Stimulated activated memory B cell treated with anti-CD40 and anti-IgM and Interleukin-4, amounts not matched to agents 10 μg/mL and 1 μg/mL and 100 μg/mL, for 72 hours (primary cell): ENCODE measurements around the gene S100G.

ENCODE experiments used
- ATAC-seq: fragments of 150-1000 bp; cut with Tn5 transposase; 2 replicates; pipeline ENCODE4 v1.10.0; 2021
- H3K27ac Mint-ChIP-seq: one replicate; pipeline ENCODE4 v1.8.0; 2022; ENCODE audit warnings: mild to moderate bottlenecking, mixed read lengths
- H3K27me3 Mint-ChIP-seq: one replicate; pipeline ENCODE4 v1.8.0; 2022; ENCODE audit warnings: mixed read lengths
- H3K36me3 Mint-ChIP-seq: one replicate; pipeline ENCODE4 v1.8.0; 2022; ENCODE audit warnings: mixed read lengths
- H3K4me1 Mint-ChIP-seq: one replicate; pipeline ENCODE4 v1.8.0; 2022; ENCODE audit warnings: mixed read lengths
- H3K4me3 Mint-ChIP-seq: one replicate; pipeline ENCODE4 v1.8.0; 2022; ENCODE audit warnings: mild to moderate bottlenecking, moderate library complexity, mixed read lengths
- H3K9me3 Mint-ChIP-seq: one replicate; pipeline ENCODE4 v1.8.0; 2022; ENCODE audit warnings: mixed read lengths

The S100G gene

GRCh38 chrX:16635040-16635439, 14.9 kb upstream of the S100G start:
- H3K36me3 Mint-ChIP-seq = peaks cover 28% of the 10 kb centered on the region
- no peaks in the 10 kb centered on the region for H3K27me3 Mint-ChIP-seq
- no peak overlapping the region for H3K4me3 Mint-ChIP-seq
- ATAC-seq = no peak
- H3K9me3 Mint-ChIP-seq = no peaks in the 10 kb centered on the region
- no peaks in the 10 kb centered on the region for H3K4me1 Mint-ChIP-seq
- no peak overlapping the region for H3K27ac Mint-ChIP-seq

DNA sequence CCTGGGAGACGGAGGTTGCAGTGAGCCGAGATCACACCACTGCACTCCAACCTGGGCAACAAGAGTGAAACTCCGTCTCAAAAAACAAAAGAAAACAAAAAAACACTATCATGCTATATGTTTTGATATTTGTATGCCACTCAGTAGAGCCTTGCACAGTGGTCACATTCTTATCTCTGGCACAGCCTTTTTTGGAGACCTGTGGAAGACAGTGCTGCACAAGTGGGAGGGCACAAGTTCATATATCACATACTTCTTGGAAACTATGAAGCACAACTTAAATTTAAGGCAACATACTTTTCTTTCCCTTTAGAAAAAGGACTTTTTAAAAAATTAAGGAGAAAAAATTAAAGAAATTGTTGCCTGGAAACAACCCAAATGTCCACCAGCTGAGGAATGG, 14.4 kb upstream of the S100G start:
- no peak for ATAC-seq
- Mint-ChIP-seq H3K9me3 (no peaks in the 10 kb centered on the region), H3K4me3 (no peak overlapping the region), H3K27ac (no peak overlapping the region), H3K27me3 (no peaks in the 10 kb centered on the region), H3K4me1 (no peaks in the 10 kb centered on the region), H3K36me3 (peaks cover 32% of the 10 kb centered on the region)

DNA sequence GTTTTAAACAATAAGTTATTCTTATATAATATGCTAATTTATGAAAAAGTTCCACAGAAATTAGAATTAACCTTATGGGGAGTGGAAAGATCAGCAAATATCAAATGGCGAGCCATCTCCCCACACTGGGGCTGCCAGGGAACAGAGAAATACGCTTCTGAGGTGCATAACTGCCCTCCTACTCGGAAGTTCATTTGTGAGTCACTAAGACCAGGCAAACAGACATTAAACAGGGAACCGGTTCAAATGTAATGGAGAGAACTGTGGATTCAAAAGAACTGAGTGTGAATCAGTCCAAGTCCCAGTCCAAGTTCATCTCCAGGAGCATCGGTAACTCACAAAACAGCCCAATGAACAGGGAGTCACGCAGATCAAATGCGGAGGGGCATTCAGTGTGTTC, 11.4 kb upstream of the S100G start:
- Mint-ChIP-seq H3K36me3 (peaks cover 29% of the 10 kb centered on the region), H3K9me3 (no peaks in the 10 kb centered on the region), H3K27me3 (no peaks in the 10 kb centered on the region), H3K4me1 (no peaks in the 10 kb centered on the region), H3K27ac (no peak overlapping the region), H3K4me3 (no peak overlapping the region)
- ATAC-seq = no peak

GRCh38 chrX:16639966-16640365, 10.0 kb upstream of the S100G start:
- H3K27me3 Mint-ChIP-seq = no peaks in the 10 kb centered on the region
- no peak overlapping the region for H3K4me3 Mint-ChIP-seq
- peaks cover 33% of the 10 kb centered on the region for H3K36me3 Mint-ChIP-seq
- H3K27ac Mint-ChIP-seq = no peak overlapping the region
- ATAC-seq = no peak
- H3K9me3 Mint-ChIP-seq = no peaks in the 10 kb centered on the region
- no peaks in the 10 kb centered on the region for H3K4me1 Mint-ChIP-seq

DNA sequence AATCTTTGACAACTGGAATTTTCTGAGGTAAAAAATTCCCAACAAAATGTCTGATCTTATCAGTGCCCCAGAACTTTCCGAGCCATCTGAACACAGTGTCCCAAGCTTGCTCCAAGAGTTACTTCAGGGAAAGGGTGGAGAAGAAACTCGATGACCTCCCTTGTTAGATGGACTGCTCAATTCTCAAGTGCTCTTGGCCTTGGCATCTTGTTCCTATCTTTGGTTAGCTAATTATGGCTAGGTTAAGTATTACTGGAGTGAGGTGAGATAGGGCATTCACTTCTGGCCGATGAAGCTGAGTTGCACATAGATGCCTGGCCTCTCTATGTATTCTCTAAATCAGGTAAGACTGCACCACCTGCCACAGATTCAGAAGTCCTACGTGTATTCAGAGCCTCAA, 9.1 kb upstream of the S100G start:
- ATAC-seq = no peak
- Mint-ChIP-seq H3K9me3 (no peaks in the 10 kb centered on the region), H3K27ac (no peak overlapping the region), H3K36me3 (peaks cover 33% of the 10 kb centered on the region), H3K4me1 (no peaks in the 10 kb centered on the region), H3K4me3 (no peak overlapping the region), H3K27me3 (no peaks in the 10 kb centered on the region)

GRCh38 chrX:16643176-16643575, 6.8 kb upstream of the S100G start:
- Mint-ChIP-seq H3K4me3 (no peak overlapping the region), H3K9me3 (no peaks in the 10 kb centered on the region), H3K27ac (no peak overlapping the region), H3K27me3 (no peaks in the 10 kb centered on the region), H3K36me3 (peaks cover 31% of the 10 kb centered on the region), H3K4me1 (no peaks in the 10 kb centered on the region)
- ATAC-seq = no peak

- no peak overlapping the region for H3K4me3 Mint-ChIP-seq
Observed at GRCh38 chrX:16646366-16647138, 3.4 kb upstream of the S100G start.

GRCh38 chrX:16651391-16652024, 1.6 kb downstream of the S100G start:
- Mint-ChIP-seq H3K4me1 (no peaks in the 10 kb centered on the region), H3K27me3 (no peaks in the 10 kb centered on the region), H3K36me3 (peaks cover 5% of the 10 kb centered on the region), H3K4me3 (no peak overlapping the region), H3K27ac (no peak overlapping the region), H3K9me3 (no peaks in the 10 kb centered on the region)
- ATAC-seq = no peak

More at GRCh38 chrX:16646366-16647138, 3.4 kb upstream of the S100G start:
- ATAC-seq = no peak
- Mint-ChIP-seq H3K27ac (no peak overlapping the region), H3K27me3 (no peaks in the 10 kb centered on the region), H3K9me3 (no peaks in the 10 kb centered on the region), H3K4me1 (no peaks in the 10 kb centered on the region), H3K36me3 (peaks cover 12% of the 10 kb centered on the region)

DNA sequence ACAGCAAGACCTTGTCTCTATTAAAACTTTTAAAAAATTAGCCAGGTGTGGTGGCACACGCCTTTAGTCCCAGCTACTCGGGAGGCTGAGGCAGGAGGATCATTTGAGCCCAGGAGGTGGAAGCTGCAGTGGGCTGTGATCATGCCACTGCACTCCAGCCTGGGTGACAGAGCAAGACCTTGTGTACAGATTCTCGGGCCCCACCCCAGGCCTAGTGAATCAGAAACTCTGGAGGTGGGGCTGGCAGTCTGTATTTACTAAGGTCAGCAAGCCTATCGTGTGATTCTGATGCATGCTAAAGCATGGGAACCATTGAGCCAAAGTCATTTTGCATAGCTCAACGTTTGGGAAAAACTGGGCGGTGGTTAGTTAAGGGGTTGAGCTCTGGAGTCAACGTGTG, 3.5 kb downstream of the S100G start:
- Mint-ChIP-seq H3K36me3 (no peaks in the 10 kb centered on the region), H3K27ac (no peak overlapping the region), H3K9me3 (no peaks in the 10 kb centered on the region), H3K4me1 (no peaks in the 10 kb centered on the region), H3K27me3 (no peaks in the 10 kb centered on the region), H3K4me3 (no peak overlapping the region)
- ATAC-seq = no peak

GRCh38 chrX:16654093-16654492, 4.1 kb downstream of the S100G start:
- ATAC-seq = no peak
- Mint-ChIP-seq H3K9me3 (no peaks in the 10 kb centered on the region), H3K27ac (no peak overlapping the region), H3K36me3 (peaks cover 2% of the 10 kb centered on the region), H3K4me3 (no peak overlapping the region), H3K27me3 (no peaks in the 10 kb centered on the region), H3K4me1 (no peaks in the 10 kb centered on the region)

DNA sequence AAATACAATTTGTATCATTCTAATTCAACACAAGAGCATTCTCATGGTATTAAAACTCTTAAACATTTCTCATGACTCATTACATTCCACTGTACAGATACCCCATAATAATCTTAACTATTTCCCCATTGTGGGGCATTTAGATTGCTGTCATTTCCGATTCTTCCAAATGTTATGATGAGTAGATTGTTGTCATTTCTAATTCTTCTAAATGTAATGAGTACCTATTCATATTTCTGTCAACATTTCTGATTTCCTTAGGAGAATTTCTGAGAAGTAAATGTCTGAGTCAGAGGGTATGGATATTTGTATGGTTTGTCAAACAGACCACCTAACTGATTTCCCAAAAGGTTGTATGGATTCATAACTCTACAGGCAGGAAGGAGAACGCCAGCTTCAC, 8.3 kb downstream of the S100G start:
- H3K4me3 Mint-ChIP-seq = no peak overlapping the region
- H3K27me3 Mint-ChIP-seq = no peaks in the 10 kb centered on the region
- no peaks in the 10 kb centered on the region for H3K4me1 Mint-ChIP-seq
- H3K9me3 Mint-ChIP-seq = no peaks in the 10 kb centered on the region
- no peak for ATAC-seq
- peaks cover 5% of the 10 kb centered on the region for H3K36me3 Mint-ChIP-seq
- no peak overlapping the region for H3K27ac Mint-ChIP-seq

DNA sequence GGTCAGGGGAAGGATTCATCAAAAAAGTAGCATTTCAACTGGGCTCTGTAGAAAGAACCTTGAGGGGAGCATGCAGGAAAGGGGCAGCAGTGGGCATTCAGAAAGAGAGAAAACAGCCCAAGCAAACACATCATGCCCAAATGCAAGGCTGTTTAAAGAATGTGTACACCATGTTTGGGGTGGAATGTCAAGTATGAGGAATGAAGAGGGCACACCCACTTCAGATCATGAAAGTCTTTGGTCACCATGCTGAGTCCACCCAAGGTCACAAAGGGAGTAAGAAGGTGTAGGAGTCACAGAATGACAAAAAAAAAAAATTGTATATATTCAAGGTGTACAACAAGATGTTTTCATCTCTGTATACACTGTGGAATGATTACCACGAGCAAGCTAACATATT, 9.4 kb downstream of the S100G start:
- Mint-ChIP-seq H3K27me3 (no peaks in the 10 kb centered on the region), H3K36me3 (peaks cover 10% of the 10 kb centered on the region), H3K4me3 (no peak overlapping the region), H3K27ac (no peak overlapping the region), H3K9me3 (no peaks in the 10 kb centered on the region), H3K4me1 (no peaks in the 10 kb centered on the region)
- no peak for ATAC-seq

GRCh38 chrX:16661495-16661894, 11.5 kb downstream of the S100G start:
- H3K36me3 Mint-ChIP-seq = peaks cover 18% of the 10 kb centered on the region
- H3K9me3 Mint-ChIP-seq = no peaks in the 10 kb centered on the region
- H3K4me1 Mint-ChIP-seq = no peaks in the 10 kb centered on the region
- no peak for ATAC-seq
- no peaks in the 10 kb centered on the region for H3K27me3 Mint-ChIP-seq
- H3K4me3 Mint-ChIP-seq = no peak overlapping the region
- H3K27ac Mint-ChIP-seq = no peak overlapping the region

DNA sequence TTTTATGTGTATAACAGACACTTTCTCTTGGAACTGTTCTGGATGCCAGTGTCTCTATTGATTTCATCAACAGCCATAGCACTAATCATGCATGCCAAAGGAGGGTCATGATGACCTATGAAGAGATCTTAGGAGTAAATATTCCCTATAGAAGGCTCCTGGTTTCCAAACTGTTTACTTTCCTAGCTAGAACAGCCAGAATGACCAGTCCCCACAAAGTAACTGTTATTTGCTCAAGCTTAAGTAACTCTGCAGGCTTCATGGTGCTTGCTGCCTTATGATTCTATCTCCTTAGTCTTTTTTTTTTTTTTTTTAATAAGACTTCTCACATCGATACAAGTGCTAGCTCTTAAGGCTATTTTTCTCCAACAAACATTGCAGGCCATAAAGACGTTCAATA, 12.4 kb downstream of the S100G start:
- Mint-ChIP-seq H3K4me1 (no peaks in the 10 kb centered on the region), H3K27ac (no peak overlapping the region), H3K4me3 (no peak overlapping the region), H3K27me3 (no peaks in the 10 kb centered on the region), H3K36me3 (peaks cover 20% of the 10 kb centered on the region), H3K9me3 (no peaks in the 10 kb centered on the region)
- no peak for ATAC-seq

- H3K4me1 Mint-ChIP-seq = no peaks in the 10 kb centered on the region
- no peak overlapping the region for H3K27ac Mint-ChIP-seq
- H3K27me3 Mint-ChIP-seq = no peaks in the 10 kb centered on the region
- H3K36me3 Mint-ChIP-seq = peaks cover 32% of the 10 kb centered on the region
- no peaks in the 10 kb centered on the region for H3K9me3 Mint-ChIP-seq
- no peak for ATAC-seq
- no peak overlapping the region for H3K4me3 Mint-ChIP-seq
Observed at GRCh38 chrX:16664074-16664473, 14.1 kb downstream of the S100G start.

DNA sequence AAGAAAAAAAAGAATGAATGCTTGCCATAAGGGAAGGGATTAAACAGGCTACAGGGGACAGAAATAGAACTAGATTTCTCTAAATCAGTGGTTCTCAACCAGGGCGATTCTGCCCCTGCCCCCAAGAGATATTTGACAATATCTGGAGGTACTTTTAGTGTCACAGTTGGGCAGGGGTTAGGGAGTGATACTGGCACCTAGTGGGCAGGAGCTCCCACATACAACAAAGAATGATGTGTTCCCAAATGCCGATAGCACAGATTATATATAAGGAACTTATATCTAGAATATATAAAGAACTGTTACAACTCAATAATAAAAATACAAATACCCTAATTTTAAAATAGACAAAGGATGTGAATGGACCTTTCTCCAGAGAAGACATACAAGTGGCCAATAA, 14.7 kb downstream of the S100G start:
- Mint-ChIP-seq H3K27me3 (no peaks in the 10 kb centered on the region), H3K36me3 (peaks cover 30% of the 10 kb centered on the region), H3K9me3 (no peaks in the 10 kb centered on the region), H3K4me1 (no peaks in the 10 kb centered on the region), H3K27ac (no peak overlapping the region), H3K4me3 (no peak overlapping the region)
- no peak for ATAC-seq
